Mesodermal cell (in vitro differentiated cells): ENCODE results near the gene ZNF862.

Experiments used
- H3K27ac ChIP-seq: 2 replicates; pipeline ENCODE4 v1.7.0; 2013; ENCODE audit warnings: mild to moderate bottlenecking, low read depth, low read length, moderate library complexity; ENCODE audit not compliant: severe bottlenecking
- H3K36me3 ChIP-seq: 2 replicates; pipeline ENCODE4 v1.7.1; 2013; ENCODE audit warnings: mild to moderate bottlenecking, low read length, moderate library complexity; ENCODE audit not compliant: control insufficient read depth, insufficient read depth
- H3K4me1 ChIP-seq: one replicate; pipeline ENCODE4 v1.7.1; 2013; ENCODE audit warnings: mild to moderate bottlenecking, low read length; ENCODE audit not compliant: insufficient read depth, control insufficient read depth, poor library complexity, severe bottlenecking
- H3K4me3 ChIP-seq: 2 replicates; pipeline ENCODE4 v1.7.0; 2013; ENCODE audit warnings: low read length, control low read depth, mild to moderate bottlenecking; ENCODE audit not compliant: insufficient read depth, poor library complexity, severe bottlenecking; ENCODE audit errors: extremely low read depth
- H3K9me3 ChIP-seq: 2 replicates; pipeline ENCODE4 v1.7.1; 2013; ENCODE audit warnings: mild to moderate bottlenecking, low read length, moderate library complexity; ENCODE audit not compliant: control insufficient read depth
- WGBS, 2 experiments: methylation state at CpG; one replicate each; pipeline ENCODE4 v1.1.5; 2013; ENCODE audit warnings: missing lambda C conversion rate in 2 of 2; ENCODE audit not compliant: insufficient coverage in 2 of 2; 5-methylcytosine and 5-hydroxymethylcytosine counted together

Gene ZNF862

DNA sequence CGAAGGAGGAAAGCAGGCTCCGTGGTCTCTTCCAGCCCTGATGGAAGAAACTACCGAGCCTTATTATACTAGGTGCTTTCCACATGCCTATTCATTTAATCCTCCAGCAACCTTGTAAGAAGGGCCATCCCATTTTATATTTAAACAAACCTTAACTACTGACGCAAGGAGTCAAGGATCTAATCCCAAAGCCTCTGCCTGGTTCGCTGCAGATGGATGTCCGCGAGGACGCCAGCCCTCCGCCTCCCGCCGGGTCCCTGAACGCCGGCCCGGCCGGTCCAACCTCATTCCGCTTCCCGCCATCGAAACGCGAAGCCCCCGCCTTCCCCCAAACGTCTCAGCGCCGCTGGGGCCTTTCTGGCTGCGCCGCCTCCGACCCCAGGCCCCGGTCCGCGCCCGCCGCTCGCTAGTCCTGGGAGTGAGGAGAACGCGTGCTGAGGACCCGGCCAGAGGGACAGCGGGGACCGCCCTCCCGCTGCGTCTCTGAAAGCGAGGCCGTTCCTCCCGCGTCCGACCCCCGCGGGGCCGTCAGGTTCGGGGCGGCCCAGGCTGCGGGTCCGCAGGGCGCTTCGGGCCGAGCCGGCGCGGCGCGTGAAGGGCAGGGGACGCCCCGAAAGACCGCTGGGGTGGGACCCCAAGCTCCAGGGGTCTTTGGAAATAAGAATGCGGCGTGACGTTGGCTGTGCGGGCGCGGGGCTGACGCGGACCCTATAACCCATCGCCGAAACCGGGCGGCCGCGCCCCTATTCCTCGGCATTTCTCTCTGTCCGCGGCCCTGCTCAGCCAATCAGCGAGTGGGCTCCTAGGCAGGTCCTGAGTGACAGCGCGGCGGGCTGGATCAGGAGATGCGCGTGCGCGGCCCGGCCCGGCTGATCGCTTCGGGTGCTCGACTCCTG lies 35.1 kb downstream of the ZNF862 start, which contains the start of gene ATP6V0E2:
Gene ATP6V0E2 (plus strand): TSS at position 896 of the 896 bp plus-strand sequence. CDS start 97 bp downstream, outside the sequence.
- 1% methylated on average over 74 to 80 of the region's 93 CpGs for WGBS, 2 experiments
- no peaks in the 10 kb centered on the region for H3K4me1 ChIP-seq
- no peaks in the 10 kb centered on the region for H3K9me3 ChIP-seq
- peak within 1 kb of the TSS; percentile 71 for H3K4me3 ChIP-seq
- peak within 1 kb of the TSS; percentile 57 for H3K27ac ChIP-seq
- H3K36me3 ChIP-seq: no peaks in the 10 kb centered on the region

DNA sequence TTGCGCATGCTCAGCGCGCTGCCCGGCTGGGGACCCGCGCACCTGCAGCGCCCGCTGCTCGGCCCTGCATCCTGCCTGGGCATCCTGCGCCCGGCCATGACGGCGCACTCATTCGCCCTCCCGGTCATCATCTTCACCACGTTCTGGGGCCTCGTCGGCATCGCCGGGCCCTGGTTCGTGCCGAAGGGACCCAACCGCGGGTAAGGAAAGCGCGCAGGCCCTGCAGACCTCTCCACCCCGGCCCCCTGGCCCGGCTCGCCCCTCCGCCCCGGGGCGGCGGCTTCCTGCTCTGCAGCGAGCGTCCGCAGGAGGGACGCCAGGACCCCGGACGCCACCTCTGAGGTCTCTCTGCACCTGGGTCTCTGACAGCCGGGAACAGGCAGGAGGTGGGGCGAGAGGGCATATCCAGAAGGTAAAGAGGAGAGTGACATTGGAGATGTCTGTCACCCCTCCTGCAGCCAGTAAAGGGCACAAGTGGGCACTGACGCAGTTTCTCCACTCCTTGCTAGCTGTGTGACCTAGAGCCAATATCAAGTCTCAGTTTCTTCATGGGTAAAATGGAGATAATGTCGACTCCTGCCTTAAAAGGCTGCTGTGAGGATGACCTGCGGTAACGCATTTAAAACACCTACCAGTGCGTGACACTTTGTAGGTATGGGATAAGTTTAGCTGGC lies 35.9 kb downstream of the ZNF862 start:
- Histone ChIP-seq H3K4me1 (no peaks in the 10 kb centered on the region), H3K4me3 (peak overlapping the region; percentile 71), H3K36me3 (no peaks in the 10 kb centered on the region), H3K9me3 (no peaks in the 10 kb centered on the region), H3K27ac (no peak overlapping the region)
- 5 to 13% methylated on average over 12 to 39 of the region's 46 CpGs for WGBS, 2 experiments

DNA sequence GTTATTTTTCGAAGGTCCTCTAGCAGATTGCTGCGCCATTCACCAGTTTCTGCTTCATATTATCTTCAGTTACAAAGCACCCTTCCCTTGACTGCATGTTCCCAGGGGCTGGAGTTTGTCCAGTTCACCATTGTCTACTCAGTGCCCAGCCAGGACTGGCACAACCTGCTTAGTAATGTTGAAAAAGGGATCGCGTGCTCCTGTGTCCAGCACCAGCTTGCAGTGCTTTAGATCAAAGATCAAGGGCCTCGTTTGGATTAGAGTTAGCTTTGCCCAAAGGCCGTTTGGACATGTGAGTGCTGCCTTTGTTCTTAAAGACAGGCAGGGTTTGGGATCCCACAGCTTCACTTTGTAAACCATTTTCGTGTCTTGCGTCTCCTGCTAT lies 36.5 kb downstream of the ZNF862 start:
- 74 to 78% methylated on average over 6 of the region's 8 CpGs for WGBS, 2 experiments
- H3K4me3 ChIP-seq: peak overlapping the region; percentile 71
- no peaks in the 10 kb centered on the region for H3K36me3 ChIP-seq

DNA sequence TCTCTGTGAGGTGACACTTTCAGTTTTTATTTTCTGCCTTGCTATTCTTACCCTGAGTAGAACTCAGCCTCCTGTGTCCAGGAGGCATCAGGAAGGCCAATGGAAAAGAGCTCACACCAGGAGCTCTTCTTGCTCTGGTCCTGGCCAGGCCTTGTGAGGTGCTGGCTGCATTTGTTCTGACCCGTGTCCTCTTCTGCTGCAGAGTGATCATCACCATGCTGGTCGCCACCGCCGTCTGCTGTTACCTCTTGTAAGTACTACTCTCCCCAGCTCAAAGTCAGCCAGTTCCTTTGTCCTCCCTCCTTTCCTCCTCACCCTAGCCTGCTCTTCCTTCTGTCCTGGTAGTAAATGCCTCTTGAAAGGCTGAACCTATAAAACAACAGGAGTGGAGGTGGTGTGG lies 37.2 kb downstream of the ZNF862 start:
- no peak overlapping the region for H3K27ac ChIP-seq
- H3K4me3 ChIP-seq: no peak overlapping the region
- no peaks in the 10 kb centered on the region for H3K36me3 ChIP-seq
- no peaks in the 10 kb centered on the region for H3K9me3 ChIP-seq
- no peaks in the 10 kb centered on the region for H3K4me1 ChIP-seq
- 88 to 90% methylated on average over 4 of the region's 4 CpGs for WGBS, 2 experiments

More for the DNA sequence above, 36.5 kb downstream of the ZNF862 start:
- Histone ChIP-seq H3K9me3 (no peaks in the 10 kb centered on the region), H3K27ac (no peak overlapping the region), H3K4me1 (no peaks in the 10 kb centered on the region)

DNA sequence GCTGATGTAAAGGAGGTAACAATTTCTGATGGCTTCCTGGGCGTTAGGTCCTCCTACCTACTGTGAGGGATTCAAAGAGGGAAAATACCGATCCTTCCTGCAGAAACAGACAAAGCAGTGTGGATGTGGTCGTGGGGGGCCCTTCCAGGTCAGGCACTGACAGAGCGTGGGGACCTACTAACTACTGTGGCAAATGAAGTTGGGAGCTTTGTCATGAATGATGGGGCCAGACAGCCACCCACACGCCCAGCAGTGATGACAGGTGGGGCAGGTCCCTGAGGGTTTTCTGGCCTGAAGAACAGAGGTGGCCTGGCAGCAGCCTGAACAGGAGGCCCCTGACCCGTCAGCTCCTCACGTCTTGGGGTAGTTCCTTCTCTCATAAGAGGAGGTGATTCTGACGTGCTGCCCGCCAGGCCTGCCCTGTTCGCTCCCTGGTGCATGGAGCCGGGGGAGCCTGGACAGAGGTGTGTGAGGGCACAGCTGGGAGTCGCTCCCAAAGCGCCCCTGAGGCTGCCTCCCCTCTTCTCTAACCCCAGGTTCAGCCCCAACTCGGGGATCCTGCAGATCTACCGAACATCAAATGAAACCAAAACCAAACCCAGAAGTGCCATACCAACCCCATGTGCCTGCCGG lies 39.8 kb downstream of the ZNF862 start:
- Histone ChIP-seq H3K9me3 (no peaks in the 10 kb centered on the region), H3K4me1 (no peaks in the 10 kb centered on the region), H3K27ac (no peak overlapping the region), H3K36me3 (no peaks in the 10 kb centered on the region), H3K4me3 (no peak overlapping the region)
- WGBS, 2 experiments: 90 to 92% methylated on average over 12 to 15 of the region's 16 CpGs

DNA sequence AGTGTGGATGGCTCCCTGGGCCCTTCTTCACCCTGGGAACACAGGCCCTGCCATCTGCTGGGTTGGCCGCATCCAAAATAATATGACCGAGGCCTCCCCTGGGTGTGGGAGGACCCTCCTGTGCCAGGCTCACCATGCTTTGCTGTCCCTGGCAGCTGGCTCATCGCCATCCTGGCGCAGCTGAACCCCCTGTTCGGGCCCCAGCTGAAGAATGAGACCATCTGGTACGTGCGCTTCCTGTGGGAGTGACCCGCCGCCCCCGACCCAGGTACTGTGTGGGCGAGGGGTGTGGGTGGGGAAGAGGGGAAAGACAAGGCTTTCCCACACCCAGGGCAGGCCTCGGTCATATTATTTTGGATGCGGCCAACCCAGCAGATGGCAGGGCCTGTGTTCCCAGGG lies 40.3 kb downstream of the ZNF862 start:
- Histone ChIP-seq H3K4me1 (no peaks in the 10 kb centered on the region), H3K4me3 (no peak overlapping the region), H3K27ac (no peak overlapping the region), H3K9me3 (no peaks in the 10 kb centered on the region), H3K36me3 (no peaks in the 10 kb centered on the region)
- WGBS, 2 experiments: 90 to 93% methylated on average over 7 to 11 of the region's 13 CpGs

DNA sequence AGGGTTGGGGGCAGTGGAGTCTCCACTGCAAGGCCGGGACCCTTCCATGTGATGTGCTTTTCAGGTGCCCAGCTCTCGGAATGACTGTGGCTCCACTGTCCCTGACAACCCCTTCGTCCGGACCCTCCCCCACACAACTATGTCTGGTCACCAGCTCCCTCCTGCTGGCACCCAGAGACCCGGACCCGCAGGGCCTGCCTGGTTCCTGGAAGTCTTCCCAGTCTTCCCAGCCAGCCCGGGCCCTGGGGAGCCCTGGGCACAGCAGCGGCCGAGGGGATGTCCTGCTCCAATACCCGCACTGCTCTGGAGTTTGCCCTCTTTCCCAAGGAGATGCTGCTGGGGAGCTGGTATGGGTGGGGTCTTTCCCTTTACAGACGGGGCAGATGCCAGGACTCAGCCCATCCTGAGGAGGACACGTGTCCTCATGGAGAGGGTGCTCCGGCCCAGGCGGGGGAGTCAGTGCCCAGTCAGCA lies 41.1 kb downstream of the ZNF862 start:
- Histone ChIP-seq H3K36me3 (no peaks in the 10 kb centered on the region), H3K27ac (no peak overlapping the region), H3K9me3 (no peaks in the 10 kb centered on the region), H3K4me3 (no peak overlapping the region), H3K4me1 (no peaks in the 10 kb centered on the region)
- 84 to 88% methylated on average over 8 to 11 of the region's 14 CpGs for WGBS, 2 experiments

DNA sequence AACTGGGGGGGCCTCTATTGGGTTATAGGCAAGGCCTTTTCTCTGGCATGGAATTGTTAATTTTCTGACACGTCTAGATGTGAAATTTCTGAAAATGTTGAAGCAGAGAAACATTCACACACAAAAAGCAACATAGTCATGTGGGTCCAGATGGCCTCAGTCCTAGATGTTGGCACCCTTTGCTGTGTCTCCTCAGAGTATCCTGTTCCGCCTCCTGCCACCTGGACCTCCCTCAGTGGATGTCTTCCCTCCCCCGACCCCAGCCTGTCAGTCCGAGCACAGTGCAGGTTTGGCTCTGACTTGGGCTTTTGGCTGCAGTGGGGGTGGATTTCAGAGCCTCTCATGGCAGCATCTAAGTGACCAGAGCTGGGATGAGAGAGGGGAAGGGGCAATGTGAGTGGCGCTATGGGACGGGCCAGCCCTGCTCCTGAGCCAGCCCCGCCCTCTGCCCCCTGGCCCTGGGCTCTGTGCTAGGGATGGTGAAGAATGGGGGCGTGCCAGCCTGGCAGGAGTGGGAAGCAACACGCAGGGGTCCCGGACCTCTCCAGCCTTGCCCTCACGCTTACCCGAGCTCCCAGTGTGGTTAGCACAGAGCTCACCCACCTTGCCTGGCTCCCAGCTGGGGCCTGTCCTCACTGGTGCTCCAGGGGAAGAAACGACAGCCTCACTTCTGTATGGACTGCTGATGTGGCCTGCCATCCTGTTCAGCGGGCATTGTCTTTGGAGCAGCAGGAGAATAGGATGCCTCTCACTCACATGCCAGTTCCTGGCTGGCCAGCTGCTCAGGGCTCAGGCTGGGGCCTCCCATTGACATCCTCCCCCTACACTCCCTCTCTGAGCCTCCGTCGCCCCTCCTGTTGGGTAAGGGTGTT lies 41.8 kb downstream of the ZNF862 start:
- no peak overlapping the region for H3K27ac ChIP-seq
- no peaks in the 10 kb centered on the region for H3K9me3 ChIP-seq
- H3K4me1 ChIP-seq: no peaks in the 10 kb centered on the region
- WGBS, 2 experiments: 83 to 84% methylated on average over 9 to 11 of the region's 16 CpGs
- no peak overlapping the region for H3K4me3 ChIP-seq
- no peaks in the 10 kb centered on the region for H3K36me3 ChIP-seq

DNA sequence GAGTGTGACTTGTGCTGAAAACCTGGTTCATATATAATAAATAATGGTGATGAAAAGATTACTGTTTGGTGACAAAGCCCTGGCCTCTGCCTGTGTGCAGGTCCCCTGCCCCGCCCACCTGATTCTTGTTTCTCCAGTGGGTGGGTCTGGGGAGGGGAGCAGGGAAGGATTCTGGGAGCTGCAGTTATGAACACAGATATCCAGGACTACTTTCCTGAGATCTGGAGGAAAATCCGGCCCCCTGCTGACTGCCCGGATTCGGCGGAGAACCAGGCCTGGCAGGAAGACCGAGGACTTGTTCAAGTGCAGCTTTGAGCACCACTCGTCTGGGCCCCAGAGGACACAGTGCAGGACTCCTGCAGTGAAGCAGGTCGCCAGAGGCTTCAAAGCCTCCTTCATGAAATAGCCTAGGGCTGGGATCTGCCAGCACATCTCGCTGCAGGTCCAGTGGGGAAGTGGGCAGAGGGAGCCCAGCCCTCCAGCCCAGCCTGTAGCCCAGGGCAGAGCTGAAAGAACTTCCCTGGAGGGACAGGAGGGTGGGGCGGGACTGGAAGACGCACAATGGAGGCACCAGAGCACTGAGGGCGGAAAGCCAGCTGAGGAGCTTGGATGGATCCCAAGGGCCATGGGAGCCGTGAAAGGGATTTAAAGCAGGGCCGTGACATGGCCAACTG lies 42.6 kb downstream of the ZNF862 start:
- H3K27ac ChIP-seq: no peak overlapping the region
- 84 to 87% methylated on average over 14 of the region's 14 CpGs for WGBS, 2 experiments
- H3K36me3 ChIP-seq: no peaks in the 10 kb centered on the region
- no peaks in the 10 kb centered on the region for H3K9me3 ChIP-seq
- no peak overlapping the region for H3K4me3 ChIP-seq
- peaks cover 6% of the 10 kb centered on the region for H3K4me1 ChIP-seq
